GM12872 (cell line): ENCODE measurements around the gene DTNBP1.

Source experiments
- TF ChIP-seq, protein P1 (sequence below): IDR thresholded peaks from 3 replicates; pipeline ENCODE4 v1.5.1; 2011; ENCODE audit warnings: low read depth, mild to moderate bottlenecking, low read length, moderate library complexity; ENCODE audit not compliant: insufficient read depth

The DTNBP1 gene

DNA sequence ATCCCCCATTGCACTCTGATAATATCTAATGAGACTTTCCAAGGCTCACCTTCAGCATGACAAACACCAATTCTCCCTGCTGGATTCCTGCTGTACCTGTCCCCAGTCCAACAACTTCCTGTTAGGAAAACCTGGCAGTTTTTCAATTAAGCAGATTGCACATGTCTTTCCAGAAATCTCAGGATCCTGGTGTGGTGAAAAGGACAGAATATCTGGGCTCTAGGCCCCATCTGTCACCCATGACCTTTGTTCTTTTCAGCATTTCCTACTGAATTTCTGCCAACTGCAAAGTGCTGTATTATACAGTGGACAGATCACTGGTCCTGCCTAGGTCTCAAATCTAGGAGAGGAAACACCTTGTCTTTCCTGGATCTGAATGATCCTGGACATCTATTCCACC, 27.7 kb upstream of the DTNBP1 start:
- TF ChIP-seq, protein P1, sequence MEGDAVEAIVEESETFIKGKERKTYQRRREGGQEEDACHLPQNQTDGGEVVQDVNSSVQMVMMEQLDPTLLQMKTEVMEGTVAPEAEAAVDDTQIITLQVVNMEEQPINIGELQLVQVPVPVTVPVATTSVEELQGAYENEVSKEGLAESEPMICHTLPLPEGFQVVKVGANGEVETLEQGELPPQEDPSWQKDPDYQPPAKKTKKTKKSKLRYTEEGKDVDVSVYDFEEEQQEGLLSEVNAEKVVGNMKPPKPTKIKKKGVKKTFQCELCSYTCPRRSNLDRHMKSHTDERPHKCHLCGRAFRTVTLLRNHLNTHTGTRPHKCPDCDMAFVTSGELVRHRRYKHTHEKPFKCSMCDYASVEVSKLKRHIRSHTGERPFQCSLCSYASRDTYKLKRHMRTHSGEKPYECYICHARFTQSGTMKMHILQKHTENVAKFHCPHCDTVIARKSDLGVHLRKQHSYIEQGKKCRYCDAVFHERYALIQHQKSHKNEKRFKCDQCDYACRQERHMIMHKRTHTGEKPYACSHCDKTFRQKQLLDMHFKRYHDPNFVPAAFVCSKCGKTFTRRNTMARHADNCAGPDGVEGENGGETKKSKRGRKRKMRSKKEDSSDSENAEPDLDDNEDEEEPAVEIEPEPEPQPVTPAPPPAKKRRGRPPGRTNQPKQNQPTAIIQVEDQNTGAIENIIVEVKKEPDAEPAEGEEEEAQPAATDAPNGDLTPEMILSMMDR = no peak

DNA sequence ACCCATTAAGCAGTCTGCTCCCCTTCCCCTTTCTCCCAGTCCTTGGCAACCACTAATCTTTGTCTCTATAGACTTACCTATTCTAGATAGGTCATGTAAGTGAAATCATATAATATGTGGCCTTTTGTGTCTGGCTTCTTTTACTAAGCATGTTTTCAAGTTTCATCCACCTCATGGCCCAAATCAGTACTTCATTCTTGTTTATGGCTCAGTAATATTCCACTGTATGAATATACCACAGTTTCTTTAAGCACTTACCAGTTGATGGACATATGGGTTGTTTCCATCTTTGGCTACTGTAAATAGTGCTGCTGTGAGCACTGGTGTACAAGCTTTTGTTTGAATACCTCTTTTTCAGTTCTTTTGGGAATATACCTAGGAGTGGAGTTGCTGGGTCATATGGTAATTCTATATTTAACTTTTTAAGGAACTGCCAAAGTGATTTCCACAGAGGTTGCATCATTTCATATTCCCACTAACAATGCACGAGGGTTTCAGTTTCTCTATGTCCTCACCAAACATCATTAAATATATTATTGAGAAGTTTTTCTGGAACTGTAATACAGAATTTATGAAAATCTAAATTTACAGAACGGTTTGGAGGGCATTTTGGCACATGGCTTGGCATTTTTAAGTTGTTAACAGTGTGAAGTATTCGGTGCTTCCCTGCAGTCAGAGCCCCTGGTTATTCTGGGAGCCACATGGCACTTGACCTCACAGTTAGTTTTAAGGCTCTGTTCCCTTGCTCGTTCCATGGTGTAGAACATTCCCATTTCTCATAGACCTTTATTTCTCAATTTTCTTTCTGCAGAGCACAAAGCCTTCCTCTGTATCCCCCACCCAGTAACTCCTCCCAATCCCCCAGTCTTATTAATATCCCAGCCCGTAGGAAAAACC, 27.0 kb upstream of the DTNBP1 start:
- TF ChIP-seq, protein P1 = no peak

GRCh38 chr6:15685619-15686018, 22.8 kb upstream of the DTNBP1 start:
- TF ChIP-seq, protein P1 = no peak

- TF ChIP-seq, protein P1 = no peak
Measured at GRCh38 chr6:15682965-15683822, 20.4 kb upstream of the DTNBP1 start.

- TF ChIP-seq, protein P1 = no peak
Measured at GRCh38 chr6:15681946-15682345, 19.1 kb upstream of the DTNBP1 start.

- TF ChIP-seq, protein P1 = no peak
Measured at GRCh38 chr6:15678514-15678913, 15.7 kb upstream of the DTNBP1 start.

- TF ChIP-seq, protein P1 = no peak
Measured at GRCh38 chr6:15677822-15678221, 15.0 kb upstream of the DTNBP1 start.
